GM12873 (cell line): ENCODE data around the gene DIO3.

Experiments used
- TF ChIP-seq, protein P1 (sequence below): IDR thresholded peaks from 2 replicates; pipeline ENCODE4 v1.5.1; 2012; ENCODE audit warnings: low read depth, mild to moderate bottlenecking, moderate library complexity, low read length, control low read depth; ENCODE audit not compliant: insufficient read depth; ENCODE audit errors: missing control alignments

The DIO3 gene

DNA sequence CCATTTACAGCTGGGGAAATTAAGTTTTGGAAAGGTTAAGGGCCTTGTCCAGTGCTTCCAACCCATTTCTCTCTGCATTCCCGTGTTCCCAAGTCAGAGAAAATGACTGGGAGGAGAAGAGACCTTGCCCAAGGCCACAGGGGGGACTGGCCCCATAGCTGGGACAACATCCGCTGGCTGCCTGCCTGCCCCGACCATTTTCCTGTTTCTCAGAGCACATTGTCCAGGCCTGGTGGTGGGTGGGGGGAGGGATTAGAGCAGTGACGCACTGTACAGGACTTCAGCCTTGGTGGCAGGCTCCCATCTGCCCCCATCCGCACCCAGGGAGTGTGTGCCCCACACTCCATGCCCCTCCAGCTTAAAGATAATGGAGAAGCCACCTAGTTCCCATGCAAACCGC lies 27.7 kb downstream of the DIO3 start:
- TF ChIP-seq, protein P1, sequence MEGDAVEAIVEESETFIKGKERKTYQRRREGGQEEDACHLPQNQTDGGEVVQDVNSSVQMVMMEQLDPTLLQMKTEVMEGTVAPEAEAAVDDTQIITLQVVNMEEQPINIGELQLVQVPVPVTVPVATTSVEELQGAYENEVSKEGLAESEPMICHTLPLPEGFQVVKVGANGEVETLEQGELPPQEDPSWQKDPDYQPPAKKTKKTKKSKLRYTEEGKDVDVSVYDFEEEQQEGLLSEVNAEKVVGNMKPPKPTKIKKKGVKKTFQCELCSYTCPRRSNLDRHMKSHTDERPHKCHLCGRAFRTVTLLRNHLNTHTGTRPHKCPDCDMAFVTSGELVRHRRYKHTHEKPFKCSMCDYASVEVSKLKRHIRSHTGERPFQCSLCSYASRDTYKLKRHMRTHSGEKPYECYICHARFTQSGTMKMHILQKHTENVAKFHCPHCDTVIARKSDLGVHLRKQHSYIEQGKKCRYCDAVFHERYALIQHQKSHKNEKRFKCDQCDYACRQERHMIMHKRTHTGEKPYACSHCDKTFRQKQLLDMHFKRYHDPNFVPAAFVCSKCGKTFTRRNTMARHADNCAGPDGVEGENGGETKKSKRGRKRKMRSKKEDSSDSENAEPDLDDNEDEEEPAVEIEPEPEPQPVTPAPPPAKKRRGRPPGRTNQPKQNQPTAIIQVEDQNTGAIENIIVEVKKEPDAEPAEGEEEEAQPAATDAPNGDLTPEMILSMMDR = no peak

DNA sequence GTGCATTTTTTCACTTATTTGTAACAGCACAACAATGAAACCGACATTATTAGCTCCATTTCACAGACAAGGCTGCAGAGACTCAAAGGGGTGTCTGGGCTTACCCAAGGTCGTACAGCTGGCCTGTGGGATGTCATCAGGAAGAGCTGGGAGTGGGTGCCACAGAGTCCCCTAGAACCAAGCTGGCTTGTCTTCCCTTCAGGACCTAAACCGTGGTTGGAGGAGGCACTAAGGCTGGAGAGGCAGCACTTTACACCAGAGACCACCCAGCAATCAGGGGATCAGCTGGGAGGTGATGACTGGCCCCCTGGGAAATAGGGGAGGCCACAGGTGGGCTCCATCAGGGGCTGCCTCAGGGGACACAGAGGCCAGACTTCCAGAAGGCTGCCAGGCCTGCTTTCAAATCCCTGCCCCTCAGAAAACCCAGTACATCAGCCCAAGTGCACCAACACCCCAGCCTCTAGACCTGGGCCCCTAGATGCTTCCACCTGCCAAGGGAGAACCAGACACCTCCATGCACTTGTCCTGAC lies 28.3 kb downstream of the DIO3 start:
- TF ChIP-seq, protein P1 = no peak

DNA sequence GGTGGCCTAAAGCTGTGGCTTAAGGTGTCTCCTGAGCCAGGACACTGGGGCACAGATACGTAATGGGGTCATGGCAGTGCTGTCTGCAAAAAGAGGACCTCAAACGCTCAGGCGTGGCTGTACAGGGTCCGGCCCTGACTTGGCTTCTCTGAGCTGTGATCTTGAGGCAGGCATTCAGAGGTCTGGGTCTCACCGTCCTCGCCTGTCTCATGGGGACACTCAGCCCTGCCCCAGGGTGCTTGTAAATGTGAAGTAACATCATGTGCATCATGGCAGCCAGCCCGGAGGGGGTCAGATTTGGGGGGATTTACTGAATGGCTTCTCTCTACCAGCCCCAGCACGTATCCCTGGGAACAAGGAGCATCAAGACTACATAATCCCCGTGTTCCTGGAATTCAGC lies 28.8 kb downstream of the DIO3 start:
- TF ChIP-seq, protein P1 = no peak

DNA sequence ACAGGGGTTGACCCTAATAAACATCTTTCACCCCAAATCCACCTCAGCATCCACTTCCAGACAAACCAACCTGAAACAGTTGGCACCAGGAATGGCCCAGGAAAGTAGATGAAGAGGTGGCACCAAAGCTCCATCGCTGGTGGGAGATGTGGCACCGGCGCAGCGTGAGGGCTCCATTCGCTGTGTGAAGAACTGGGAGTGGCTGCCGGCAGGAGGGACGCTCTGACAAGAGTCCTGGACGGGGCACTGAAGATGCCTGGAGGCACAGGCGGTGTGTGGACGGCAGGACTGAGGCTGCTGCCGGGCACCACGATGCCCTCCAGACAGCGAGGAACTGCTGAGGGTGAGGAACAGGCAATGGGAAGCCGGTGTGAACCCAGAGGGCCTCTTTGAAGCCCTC lies 29.3 kb downstream of the DIO3 start:
- TF ChIP-seq, protein P1 = no peak

DNA sequence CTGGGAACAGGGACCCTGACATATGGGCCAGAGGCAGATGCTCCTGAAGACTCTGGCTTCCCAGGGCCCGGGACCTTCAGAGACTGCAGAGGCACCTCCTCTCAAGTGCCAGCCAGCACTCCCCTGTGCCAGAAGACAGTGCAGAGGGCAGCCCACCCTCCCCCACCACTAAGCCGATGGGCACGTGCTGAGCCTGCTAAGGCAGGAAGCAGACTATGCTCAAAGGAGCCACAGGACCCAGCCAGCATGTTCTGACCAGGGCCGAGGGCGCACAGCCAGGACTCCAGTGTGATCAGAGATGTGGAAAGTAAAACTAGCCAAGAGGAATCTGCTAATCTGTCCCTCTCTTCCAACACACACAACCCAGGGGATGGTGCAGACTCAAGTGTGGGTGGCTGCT lies 29.8 kb downstream of the DIO3 start:
- TF ChIP-seq, protein P1 = no peak

DNA sequence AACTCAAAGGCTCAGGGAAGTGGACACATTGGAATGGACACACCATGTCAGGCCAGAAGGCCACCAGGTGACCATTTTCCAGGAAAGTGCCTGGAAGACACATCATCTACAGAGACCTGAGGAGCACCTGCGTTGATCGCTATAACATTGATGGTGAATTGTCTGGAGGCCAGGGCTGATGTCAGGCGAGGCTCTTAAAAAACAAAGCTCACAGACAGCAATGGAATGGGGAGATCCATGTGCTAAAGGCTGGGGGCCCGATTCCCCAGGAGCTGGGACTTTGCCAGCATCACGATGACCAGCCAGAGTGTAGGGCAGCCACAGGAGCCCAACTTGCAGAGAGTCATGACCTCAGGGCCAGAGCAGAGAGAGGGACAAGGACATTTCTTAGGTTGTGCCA lies 30.3 kb downstream of the DIO3 start:
- TF ChIP-seq, protein P1 = no peak

DNA sequence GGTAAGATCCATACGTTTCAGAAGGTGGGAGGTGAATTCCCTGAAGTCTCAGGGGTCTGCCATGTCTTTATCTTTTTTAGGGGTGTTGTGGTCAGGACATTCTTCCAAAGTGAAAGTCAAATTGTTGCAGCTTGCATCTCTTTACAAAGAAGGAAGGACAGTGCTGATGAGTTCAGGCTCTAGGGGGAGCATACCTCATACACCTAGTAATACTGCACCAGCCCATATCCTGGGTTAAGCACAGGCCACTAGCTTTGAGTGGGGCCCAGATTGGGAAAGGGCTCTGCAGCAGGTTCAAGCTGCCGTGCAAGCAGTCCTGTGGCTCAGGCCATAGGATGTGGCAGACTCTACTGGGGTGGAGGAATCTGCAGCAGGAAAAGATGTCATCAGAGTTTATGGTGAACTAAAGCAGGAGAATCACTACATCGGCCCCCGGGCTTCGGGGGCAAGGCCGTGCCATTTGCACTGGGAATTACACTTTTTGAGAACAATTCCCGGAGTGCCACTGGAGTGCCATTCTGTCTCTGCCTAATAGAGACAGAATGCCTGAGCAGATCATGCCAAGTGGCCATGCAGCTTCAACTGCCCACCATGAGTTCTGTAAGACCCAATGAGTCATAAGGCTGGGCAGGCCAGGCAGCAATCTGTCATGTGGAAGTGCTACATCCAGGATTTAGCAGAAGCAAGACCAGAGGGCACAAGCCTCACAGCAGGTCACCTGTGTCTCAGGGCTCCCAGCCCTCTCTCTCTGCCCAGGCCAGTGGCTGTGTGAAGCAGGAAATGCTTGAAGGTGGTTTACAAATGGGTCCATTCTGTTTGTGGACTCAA lies 32.3 kb downstream of the DIO3 start:
- TF ChIP-seq, protein P1 = no peak
